WTC11 (cell line): Measurements from ENCODE around the gene B3GALNT1. TPM values are rescaled to one million over a fixed set of nuclear protein-coding genes. Genes with fewer than 3 reads are reported as not detected.

Source experiments
- ATAC-seq: fragments of 200-7000 bp; cut with Tn5 transposase; 2 replicates; pipeline ENCODE4 v1.10.0; 2021; ENCODE audit warnings: mild to moderate bottlenecking, moderate library complexity
- CTCF ChIA-PET: fragments of 300-600 bp; sonication (Branson Sonifier 250); formaldehyde crosslinking; loops from one replicate; lab custom pipeline; 2021; ENCODE audit warnings: antibody characterized with exemption; lab: Charles Lee
- POLR2A ChIA-PET: fragments of 350-600 bp; sonication (Branson Sonifier 250); formaldehyde crosslinking; loops from one replicate; lab custom pipeline; 2021; ENCODE audit warnings: antibody characterized with exemption; lab: Charles Lee
- DNase-seq: peaks from one replicate; pipeline ENCODE4 v3.0.0; 2021; ENCODE audit warnings: low spot score
- H3K27ac Mint-ChIP-seq: 2 replicates; pipeline ENCODE4 v1.8.0; 2021; ENCODE audit warnings: mixed read lengths
- H3K27me3 Mint-ChIP-seq: 2 replicates; pipeline ENCODE4 v1.8.0; 2021; ENCODE audit warnings: low read depth, mild to moderate bottlenecking, moderate library complexity, mixed read lengths
- H3K36me3 Mint-ChIP-seq: 2 replicates; pipeline ENCODE4 v1.8.0; 2021; ENCODE audit warnings: mixed read lengths
- H3K4me1 Mint-ChIP-seq: 2 replicates; pipeline ENCODE4 v1.8.0; 2022; ENCODE audit warnings: mixed read lengths
- H3K4me3 Mint-ChIP-seq: 2 replicates; pipeline ENCODE4 v1.8.0; 2021; ENCODE audit warnings: mild to moderate bottlenecking, moderate library complexity, mixed read lengths
- H3K9me3 Mint-ChIP-seq: 2 replicates; pipeline ENCODE4 v1.8.0; 2021; ENCODE audit warnings: mixed read lengths
- ETV6 ChIP-seq: sonication (generic); formaldehyde crosslinking; IDR thresholded peaks from 2 replicates; pipeline ENCODE4 v1.8.1; 2022; ENCODE audit warnings: mild to moderate bottlenecking, missing genetic modification reagents
- JUN ChIP-seq: sonication (generic); formaldehyde crosslinking; IDR thresholded peaks from 2 replicates; pipeline ENCODE4 v1.8.0; 2023; ENCODE audit warnings: mild to moderate bottlenecking, missing genetic modification reagents
- MLX ChIP-seq: sonication (generic); formaldehyde crosslinking; IDR thresholded peaks from 2 replicates; pipeline ENCODE4 v1.8.1; 2023; ENCODE audit warnings: mild to moderate bottlenecking, missing genetic modification reagents, moderate library complexity
- MXD4 ChIP-seq: fragments of 250-450 bp; sonication (Bioruptor Pico); IDR thresholded peaks from 2 replicates; pipeline ENCODE4 v1.8.0; 2021; ENCODE audit warnings: mild to moderate bottlenecking, moderate library complexity, borderline replicate concordance
- NFYB ChIP-seq: sonication (generic); formaldehyde crosslinking; conservative IDR thresholded peaks from 2 replicates; pipeline ENCODE4 v1.8.0; 2022; ENCODE audit warnings: low read depth, missing genetic modification reagents
- NR1H2 ChIP-seq: sonication (generic); formaldehyde crosslinking; IDR thresholded peaks from 2 replicates; pipeline ENCODE4 v1.9.0; 2021; ENCODE audit warnings: mild to moderate bottlenecking, moderate library complexity, missing genetic modification reagents
- PREB ChIP-seq: sonication (generic); formaldehyde crosslinking; IDR thresholded peaks from 2 replicates; pipeline ENCODE4 v1.8.1; 2022; ENCODE audit warnings: mild to moderate bottlenecking, missing genetic modification reagents, moderate library complexity, borderline replicate concordance
- SOX15 ChIP-seq: fragments of 250-450 bp; sonication (Bioruptor Pico); IDR thresholded peaks from 2 replicates; pipeline ENCODE4 v1.9.0; 2021; ENCODE audit warnings: mild to moderate bottlenecking
- SP1 ChIP-seq: sonication (generic); formaldehyde crosslinking; conservative IDR thresholded peaks from 2 replicates; pipeline ENCODE4 v1.8.1; 2022; ENCODE audit warnings: missing genetic modification reagents
- ZNF121 ChIP-seq: sonication (generic); formaldehyde crosslinking; IDR thresholded peaks from 2 replicates; pipeline ENCODE4 v1.8.0; 2023; ENCODE audit warnings: missing genetic modification reagents
- ZNF219 ChIP-seq: sonication (generic); formaldehyde crosslinking; IDR thresholded peaks from 2 replicates; pipeline ENCODE4 v1.8.0; 2023; ENCODE audit warnings: missing genetic modification reagents, mild to moderate bottlenecking, borderline replicate concordance
- total RNA-seq: library from RNA; stranded (reverse); gene quantifications from 3 replicates; pipeline ENCODE4 v1.2.3, GENCODE V29; 2021
- TF ChIP-seq, protein P1 (sequence below): sonication (generic); formaldehyde crosslinking; IDR thresholded peaks from 2 replicates; pipeline ENCODE4 v1.8.1; 2023; ENCODE audit warnings: mild to moderate bottlenecking, missing genetic modification reagents, borderline replicate concordance
- TF ChIP-seq, protein P2 (sequence below): fragments of 250-450 bp; sonication (Bioruptor Pico); IDR thresholded peaks from 2 replicates; pipeline ENCODE4 v1.8.0; 2021; ENCODE audit warnings: mild to moderate bottlenecking
- TF ChIP-seq, protein P3 (sequence below): fragments of 200-600 bp; IDR thresholded peaks from 2 replicates; pipeline ENCODE4 v1.8.0; 2022; ENCODE audit warnings: antibody characterized with exemption

Gene B3GALNT1
- total RNA-seq, 1 experiment from 2014 or later, result 4.2 TPM

GRCh38 chr3:161108840-161109239 lies 3.7 kb upstream of the B3GALNT1 start:
- Mint-ChIP-seq H3K4me3 (no peak overlapping the region), H3K36me3 (peaks cover 5% of the 10 kb centered on the region; the same call in 1 of the 2 replicates), H3K4me1 (peaks cover 12% of the 10 kb centered on the region), H3K27ac (no peak overlapping the region), H3K9me3 (0 out of 2 replicates have a peak, but pooled peaks cover 3% of the 10 kb centered on the region), H3K27me3 (peaks cover 27% of the 10 kb centered on the region)
- ChIA-PET POLR2A (no interaction called here), CTCF (interaction anchor here (1.6 kb wide), 1 partner anchor 12 kb away, joined by 5 read pairs; no protein-coding TSS in a partner anchor)
- DNase-seq (no peak), ATAC-seq (no peak)
- TF ChIP-seq ZNF121 (no peak), SOX15 (CRISPR knock-in tag) (no peak), ETV6 (CRISPR knock-in tag) (no peak), SP1 (no peak), MXD4 (CRISPR knock-in tag) (no peak), PREB (no peak), ZNF219 (CRISPR knock-in tag) (no peak), NR1H2 (no peak)
- TF ChIP-seq, protein P1, sequence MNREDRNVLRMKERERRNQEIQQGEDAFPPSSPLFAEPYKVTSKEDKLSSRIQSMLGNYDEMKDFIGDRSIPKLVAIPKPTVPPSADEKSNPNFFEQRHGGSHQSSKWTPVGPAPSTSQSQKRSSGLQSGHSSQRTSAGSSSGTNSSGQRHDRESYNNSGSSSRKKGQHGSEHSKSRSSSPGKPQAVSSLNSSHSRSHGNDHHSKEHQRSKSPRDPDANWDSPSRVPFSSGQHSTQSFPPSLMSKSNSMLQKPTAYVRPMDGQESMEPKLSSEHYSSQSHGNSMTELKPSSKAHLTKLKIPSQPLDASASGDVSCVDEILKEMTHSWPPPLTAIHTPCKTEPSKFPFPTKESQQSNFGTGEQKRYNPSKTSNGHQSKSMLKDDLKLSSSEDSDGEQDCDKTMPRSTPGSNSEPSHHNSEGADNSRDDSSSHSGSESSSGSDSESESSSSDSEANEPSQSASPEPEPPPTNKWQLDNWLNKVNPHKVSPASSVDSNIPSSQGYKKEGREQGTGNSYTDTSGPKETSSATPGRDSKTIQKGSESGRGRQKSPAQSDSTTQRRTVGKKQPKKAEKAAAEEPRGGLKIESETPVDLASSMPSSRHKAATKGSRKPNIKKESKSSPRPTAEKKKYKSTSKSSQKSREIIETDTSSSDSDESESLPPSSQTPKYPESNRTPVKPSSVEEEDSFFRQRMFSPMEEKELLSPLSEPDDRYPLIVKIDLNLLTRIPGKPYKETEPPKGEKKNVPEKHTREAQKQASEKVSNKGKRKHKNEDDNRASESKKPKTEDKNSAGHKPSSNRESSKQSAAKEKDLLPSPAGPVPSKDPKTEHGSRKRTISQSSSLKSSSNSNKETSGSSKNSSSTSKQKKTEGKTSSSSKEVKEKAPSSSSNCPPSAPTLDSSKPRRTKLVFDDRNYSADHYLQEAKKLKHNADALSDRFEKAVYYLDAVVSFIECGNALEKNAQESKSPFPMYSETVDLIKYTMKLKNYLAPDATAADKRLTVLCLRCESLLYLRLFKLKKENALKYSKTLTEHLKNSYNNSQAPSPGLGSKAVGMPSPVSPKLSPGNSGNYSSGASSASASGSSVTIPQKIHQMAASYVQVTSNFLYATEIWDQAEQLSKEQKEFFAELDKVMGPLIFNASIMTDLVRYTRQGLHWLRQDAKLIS, result no peak
- TF ChIP-seq, protein P2, sequence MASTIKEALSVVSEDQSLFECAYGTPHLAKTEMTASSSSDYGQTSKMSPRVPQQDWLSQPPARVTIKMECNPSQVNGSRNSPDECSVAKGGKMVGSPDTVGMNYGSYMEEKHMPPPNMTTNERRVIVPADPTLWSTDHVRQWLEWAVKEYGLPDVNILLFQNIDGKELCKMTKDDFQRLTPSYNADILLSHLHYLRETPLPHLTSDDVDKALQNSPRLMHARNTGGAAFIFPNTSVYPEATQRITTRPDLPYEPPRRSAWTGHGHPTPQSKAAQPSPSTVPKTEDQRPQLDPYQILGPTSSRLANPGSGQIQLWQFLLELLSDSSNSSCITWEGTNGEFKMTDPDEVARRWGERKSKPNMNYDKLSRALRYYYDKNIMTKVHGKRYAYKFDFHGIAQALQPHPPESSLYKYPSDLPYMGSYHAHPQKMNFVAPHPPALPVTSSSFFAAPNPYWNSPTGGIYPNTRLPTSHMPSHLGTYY (CRISPR knock-in tag), result no peak

GRCh38 chr3:161107311-161107710 lies 2.2 kb upstream of the B3GALNT1 start:
- CTCF ChIA-PET, result interaction anchor here (1.1 kb wide), 1 partner anchor 316 kb away, joined by 3 read pairs; no protein-coding TSS in a partner anchor
- TF ChIP-seq JUN (CRISPR knock-in tag) (no peak), MLX (no peak), NFYB (no peak), PREB (no peak)
- TF ChIP-seq, protein P3, sequence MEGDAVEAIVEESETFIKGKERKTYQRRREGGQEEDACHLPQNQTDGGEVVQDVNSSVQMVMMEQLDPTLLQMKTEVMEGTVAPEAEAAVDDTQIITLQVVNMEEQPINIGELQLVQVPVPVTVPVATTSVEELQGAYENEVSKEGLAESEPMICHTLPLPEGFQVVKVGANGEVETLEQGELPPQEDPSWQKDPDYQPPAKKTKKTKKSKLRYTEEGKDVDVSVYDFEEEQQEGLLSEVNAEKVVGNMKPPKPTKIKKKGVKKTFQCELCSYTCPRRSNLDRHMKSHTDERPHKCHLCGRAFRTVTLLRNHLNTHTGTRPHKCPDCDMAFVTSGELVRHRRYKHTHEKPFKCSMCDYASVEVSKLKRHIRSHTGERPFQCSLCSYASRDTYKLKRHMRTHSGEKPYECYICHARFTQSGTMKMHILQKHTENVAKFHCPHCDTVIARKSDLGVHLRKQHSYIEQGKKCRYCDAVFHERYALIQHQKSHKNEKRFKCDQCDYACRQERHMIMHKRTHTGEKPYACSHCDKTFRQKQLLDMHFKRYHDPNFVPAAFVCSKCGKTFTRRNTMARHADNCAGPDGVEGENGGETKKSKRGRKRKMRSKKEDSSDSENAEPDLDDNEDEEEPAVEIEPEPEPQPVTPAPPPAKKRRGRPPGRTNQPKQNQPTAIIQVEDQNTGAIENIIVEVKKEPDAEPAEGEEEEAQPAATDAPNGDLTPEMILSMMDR, result no peak
- TF ChIP-seq, protein P1, result no peak
- Mint-ChIP-seq H3K9me3 (no peaks in the 10 kb centered on the region), H3K4me1 (peaks cover 12% of the 10 kb centered on the region), H3K27me3 (peaks cover 37% of the 10 kb centered on the region), H3K4me3 (no peak overlapping the region), H3K27ac (no peak overlapping the region), H3K36me3 (peaks cover 5% of the 10 kb centered on the region; the same call in 1 of the 2 replicates)
- ATAC-seq (no peak), DNase-seq (no peak)
- POLR2A ChIA-PET, result no interaction called here
